ENCODE measurements around the gene SLC15A1. TPM values are rescaled to one million over a fixed set of nuclear protein-coding genes. Genes with fewer than 3 reads are reported as not detected.

Gene SLC15A1, protein sequence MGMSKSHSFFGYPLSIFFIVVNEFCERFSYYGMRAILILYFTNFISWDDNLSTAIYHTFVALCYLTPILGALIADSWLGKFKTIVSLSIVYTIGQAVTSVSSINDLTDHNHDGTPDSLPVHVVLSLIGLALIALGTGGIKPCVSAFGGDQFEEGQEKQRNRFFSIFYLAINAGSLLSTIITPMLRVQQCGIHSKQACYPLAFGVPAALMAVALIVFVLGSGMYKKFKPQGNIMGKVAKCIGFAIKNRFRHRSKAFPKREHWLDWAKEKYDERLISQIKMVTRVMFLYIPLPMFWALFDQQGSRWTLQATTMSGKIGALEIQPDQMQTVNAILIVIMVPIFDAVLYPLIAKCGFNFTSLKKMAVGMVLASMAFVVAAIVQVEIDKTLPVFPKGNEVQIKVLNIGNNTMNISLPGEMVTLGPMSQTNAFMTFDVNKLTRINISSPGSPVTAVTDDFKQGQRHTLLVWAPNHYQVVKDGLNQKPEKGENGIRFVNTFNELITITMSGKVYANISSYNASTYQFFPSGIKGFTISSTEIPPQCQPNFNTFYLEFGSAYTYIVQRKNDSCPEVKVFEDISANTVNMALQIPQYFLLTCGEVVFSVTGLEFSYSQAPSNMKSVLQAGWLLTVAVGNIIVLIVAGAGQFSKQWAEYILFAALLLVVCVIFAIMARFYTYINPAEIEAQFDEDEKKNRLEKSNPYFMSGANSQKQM
- not detected for total RNA-seq

DNA sequence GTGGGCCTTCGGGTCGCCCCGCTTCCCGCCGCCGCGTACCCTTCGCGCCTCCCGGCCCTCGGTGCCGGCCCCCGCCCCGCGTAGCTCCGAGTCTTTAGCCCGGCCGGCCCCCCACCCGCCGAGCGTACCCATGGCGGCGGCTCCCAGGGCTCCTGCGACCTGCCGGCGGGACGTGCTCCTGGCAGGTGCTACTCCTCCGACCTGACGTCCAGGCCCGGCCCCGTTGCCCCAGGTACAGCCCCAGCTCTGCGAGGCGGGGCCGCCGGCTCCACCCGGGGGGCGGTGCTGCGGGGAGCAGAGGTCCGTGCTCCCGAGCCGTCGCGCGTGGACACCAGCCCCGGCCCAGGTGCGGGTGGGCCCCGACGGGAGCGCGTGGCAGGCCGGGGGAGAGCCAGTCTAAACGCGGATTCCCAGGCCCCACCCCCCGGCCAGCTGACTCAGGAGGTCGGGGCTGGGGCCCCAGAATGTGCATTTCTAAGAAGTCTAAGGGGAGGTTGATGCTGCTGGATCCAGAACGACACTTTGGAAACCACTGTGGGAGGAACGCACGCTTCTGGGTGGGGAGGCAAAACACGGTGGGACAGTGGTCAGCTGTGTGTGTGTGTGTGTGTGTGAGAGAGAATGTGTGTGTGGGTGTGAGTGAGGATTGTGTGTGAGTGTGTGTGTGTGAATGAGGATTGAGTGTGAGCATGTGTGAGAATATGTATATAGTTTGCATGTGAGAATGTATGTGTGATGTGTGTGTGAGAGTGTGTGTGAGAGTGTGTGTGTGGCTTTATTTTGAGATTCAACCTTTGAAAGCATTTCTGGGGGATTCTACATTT, at the start of gene SLC15A1:
Gene SLC15A1 (minus strand): TSS at position 206 of the 824 bp plus-strand sequence. CDS start 74 bp downstream, at position 132.
- H3K27me3 Mint-ChIP-seq: peaks cover 42 to 56% of the 10 kb centered on the region in 2 donors
- H3K9me3 Mint-ChIP-seq: peaks cover 10% of the 10 kb centered on the region
- H3K4me3 Mint-ChIP-seq: no peak within 1 kb of the TSS
- no peaks in the 10 kb centered on the region for H3K4me1 Mint-ChIP-seq (ENCODE audit: low read depth in 2 of 2)
- ATAC-seq: no peak
- peaks cover 14% of the 10 kb centered on the region for H3K36me3 Mint-ChIP-seq
- no peak within 1 kb of the TSS for H3K27ac Mint-ChIP-seq
- no peak for DNase-seq (ENCODE audit: low spot score)

DNA sequence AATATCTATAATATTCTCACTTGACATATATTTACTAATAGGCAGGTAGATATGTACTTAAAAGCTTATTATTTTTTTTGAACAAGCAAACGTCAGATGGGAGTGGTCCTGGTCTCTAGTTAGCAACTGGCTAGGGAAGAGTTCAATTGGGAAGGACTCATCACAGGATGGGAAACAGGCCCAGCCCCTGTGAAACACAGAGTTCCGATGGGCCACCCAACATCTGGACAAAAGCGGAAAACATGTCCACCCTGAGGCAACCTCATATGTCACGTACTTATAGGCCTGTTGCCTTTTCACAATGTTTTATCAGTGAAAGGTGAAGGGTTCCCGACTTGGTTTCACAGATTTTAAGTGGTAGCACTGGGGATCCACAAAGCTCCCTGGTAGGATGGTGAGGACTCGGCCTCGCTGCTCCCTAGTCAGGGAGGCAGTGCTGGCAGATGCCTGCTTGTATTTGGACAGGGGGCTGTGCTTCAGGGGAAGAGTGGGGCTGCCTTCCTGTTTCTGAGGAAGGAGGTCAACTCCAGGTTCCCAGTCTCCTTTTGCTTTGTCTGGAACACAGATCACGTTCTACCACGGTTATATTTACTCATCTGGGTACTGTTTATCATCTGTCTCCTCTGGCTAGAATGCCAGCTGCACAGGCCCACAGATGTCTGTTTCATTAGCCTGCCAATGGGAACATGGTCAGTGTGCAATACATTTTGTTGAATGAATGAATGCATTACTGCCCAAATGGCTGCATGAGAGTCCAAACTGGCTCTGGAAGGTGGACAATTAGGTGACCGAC, 49.4 kb upstream of the SLC15A1 start:
- ATAC-seq (no peak), DNase-seq (ENCODE audit: low spot score) (no peak)
- no peak overlapping the region for H3K27ac Mint-ChIP-seq
- no peak overlapping the region for H3K4me3 Mint-ChIP-seq
- no peaks in the 10 kb centered on the region for H3K36me3 Mint-ChIP-seq
- no peaks in the 10 kb centered on the region for H3K4me1 Mint-ChIP-seq (ENCODE audit: low read depth in 2 of 2)
- no peaks in the 10 kb centered on the region for H3K9me3 Mint-ChIP-seq
- no peaks in the 10 kb centered on the region for H3K27me3 Mint-ChIP-seq

DNA sequence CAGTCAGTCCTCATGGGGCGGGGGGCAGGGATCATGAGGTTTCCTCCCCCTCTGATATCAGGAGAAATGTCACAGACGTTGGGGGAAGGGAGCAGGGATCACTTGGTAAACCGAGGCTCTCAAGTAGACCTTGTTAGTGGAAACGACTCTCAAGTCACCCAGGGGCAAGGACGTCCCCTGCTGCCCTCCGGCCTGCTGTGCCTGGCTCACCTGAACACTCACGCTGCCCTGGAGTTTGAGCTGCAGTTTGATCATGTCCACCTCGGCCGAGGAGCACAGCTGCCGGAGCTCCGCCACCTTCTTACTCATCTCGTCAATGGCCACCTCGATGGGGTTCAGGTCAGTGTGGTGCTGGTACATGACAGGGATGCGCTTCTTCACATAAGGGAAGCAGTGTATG, 47.6 kb upstream of the SLC15A1 start:
- H3K4me1 Mint-ChIP-seq (ENCODE audit: low read depth in 2 of 2): no peaks in the 10 kb centered on the region
- H3K36me3 Mint-ChIP-seq: no peaks in the 10 kb centered on the region
- H3K27ac Mint-ChIP-seq: no peak overlapping the region
- H3K27me3 Mint-ChIP-seq: no peaks in the 10 kb centered on the region
- no peak overlapping the region for H3K4me3 Mint-ChIP-seq
- no peaks in the 10 kb centered on the region for H3K9me3 Mint-ChIP-seq
- ATAC-seq (no peak), DNase-seq (ENCODE audit: low spot score) (no peak)

DNA sequence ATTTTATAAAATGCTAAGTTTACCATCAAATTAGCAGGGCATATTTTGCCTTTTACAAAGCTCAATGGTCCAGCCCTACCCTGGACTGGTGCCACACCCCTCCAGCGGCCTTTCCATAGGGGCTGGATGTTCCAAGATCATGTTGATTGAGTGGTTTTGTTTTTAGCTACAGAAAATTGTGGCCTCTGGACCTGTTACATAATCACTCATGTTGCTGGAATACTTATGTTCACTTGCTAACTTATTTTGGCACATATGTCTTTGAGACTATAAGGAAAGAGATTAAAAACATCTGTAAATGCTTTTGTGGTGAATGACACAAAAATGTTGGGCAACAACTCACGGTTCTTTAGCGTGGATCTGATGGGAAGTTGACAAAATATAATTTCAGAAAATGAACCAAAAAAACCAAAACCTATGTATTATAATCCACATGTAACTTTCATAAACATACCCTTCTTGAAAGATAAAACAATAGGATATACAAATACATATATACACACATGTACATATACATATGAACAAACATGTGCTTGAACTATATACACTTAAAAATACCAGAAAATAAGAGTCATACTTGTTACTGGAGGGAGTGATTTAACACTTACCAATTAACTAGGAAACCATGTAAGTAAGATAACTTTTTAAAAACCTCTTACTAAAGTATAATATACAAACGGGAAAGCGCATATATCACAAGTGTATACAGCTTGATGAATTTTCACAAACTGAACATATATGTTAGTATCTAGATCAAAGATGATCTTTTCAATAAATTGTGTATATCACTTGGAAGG, 46.6 kb upstream of the SLC15A1 start:
- DNase-seq (ENCODE audit: low spot score) (no peak), ATAC-seq (no peak)
- no peaks in the 10 kb centered on the region for H3K27me3 Mint-ChIP-seq
- H3K4me1 Mint-ChIP-seq (ENCODE audit: low read depth in 2 of 2): no peaks in the 10 kb centered on the region
- H3K27ac Mint-ChIP-seq: no peak overlapping the region
- no peaks in the 10 kb centered on the region for H3K9me3 Mint-ChIP-seq
- H3K4me3 Mint-ChIP-seq: no peak overlapping the region
- H3K36me3 Mint-ChIP-seq: peaks cover 5% of the 10 kb centered on the region

DNA sequence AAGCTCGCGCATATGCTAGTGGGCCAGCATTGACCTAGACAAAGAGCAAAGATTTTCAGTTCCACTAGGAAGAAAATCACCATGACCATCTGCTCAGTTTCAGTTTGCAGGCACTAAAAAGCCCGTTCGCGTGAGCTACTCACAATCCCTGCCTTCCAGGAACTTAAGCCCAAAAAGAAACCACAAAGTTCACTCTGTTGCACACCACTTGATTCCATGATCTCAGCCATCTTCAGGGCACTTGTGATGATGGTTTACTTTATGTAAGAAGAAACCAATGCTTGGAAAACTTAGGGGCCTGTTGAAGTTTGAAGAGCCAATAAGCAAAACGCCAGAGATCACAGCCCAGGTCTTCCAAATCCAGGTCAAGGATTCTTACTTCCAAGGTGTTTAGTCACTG, 45.0 kb upstream of the SLC15A1 start:
- no peaks in the 10 kb centered on the region for H3K27me3 Mint-ChIP-seq
- H3K4me3 Mint-ChIP-seq: no peak overlapping the region
- H3K9me3 Mint-ChIP-seq: no peaks in the 10 kb centered on the region
- peaks cover 5% of the 10 kb centered on the region for H3K36me3 Mint-ChIP-seq
- H3K4me1 Mint-ChIP-seq (ENCODE audit: low read depth in 2 of 2): no peaks in the 10 kb centered on the region
- H3K27ac Mint-ChIP-seq: no peak overlapping the region
- ATAC-seq (no peak), DNase-seq (ENCODE audit: low spot score) (no peak)

DNA sequence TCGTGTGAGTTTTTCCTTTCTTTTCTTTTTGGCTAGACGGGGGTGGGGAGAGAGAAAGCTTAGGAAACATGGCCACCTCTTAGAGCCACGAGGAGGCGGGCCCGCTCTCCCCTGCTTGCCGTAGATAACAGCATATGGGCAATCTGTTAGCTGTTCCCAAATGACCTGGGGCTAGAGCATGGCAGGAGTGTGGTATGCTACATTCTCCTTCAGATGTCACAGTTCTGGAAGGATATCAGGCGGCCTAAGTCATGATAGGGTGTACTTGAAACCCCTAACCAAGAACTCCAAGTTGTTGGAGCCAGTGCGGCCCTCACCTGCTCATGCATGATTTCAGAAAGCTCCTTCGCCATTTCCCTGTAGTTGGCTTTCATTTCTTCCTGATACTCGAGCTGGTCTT, 44.3 kb upstream of the SLC15A1 start:
- DNase-seq (ENCODE audit: low spot score): no peak
- no peaks in the 10 kb centered on the region for H3K27me3 Mint-ChIP-seq
- H3K36me3 Mint-ChIP-seq: peaks cover 5% of the 10 kb centered on the region
- no peak for ATAC-seq
- no peak overlapping the region for H3K27ac Mint-ChIP-seq
- H3K9me3 Mint-ChIP-seq: no peaks in the 10 kb centered on the region
- no peaks in the 10 kb centered on the region for H3K4me1 Mint-ChIP-seq (ENCODE audit: low read depth in 2 of 2)
- H3K4me3 Mint-ChIP-seq: no peak overlapping the region

DNA sequence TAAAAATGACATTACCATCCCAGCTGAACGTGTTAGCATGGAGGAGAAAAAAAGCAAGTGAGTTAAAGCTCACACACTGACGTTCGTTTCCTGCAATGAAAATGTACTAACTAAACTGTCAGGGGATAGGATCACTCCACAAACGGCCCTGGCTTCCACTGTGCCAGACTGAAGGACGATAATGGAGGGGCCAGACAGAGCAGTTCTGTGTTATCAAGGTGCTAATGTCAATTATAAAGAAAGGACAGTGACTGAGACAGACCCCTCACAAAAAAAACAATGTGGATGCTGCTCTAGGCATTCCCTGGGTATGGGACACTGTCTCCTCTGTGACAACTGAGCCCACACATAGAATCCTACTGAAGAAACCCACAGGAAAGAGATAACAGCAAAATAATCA, 43.7 kb upstream of the SLC15A1 start:
- H3K36me3 Mint-ChIP-seq: peaks cover 5% of the 10 kb centered on the region
- H3K4me3 Mint-ChIP-seq: no peak overlapping the region
- ATAC-seq (no peak), DNase-seq (ENCODE audit: low spot score) (no peak)
- no peak overlapping the region for H3K27ac Mint-ChIP-seq
- H3K4me1 Mint-ChIP-seq (ENCODE audit: low read depth in 2 of 2): no peaks in the 10 kb centered on the region
- H3K9me3 Mint-ChIP-seq: no peaks in the 10 kb centered on the region
- H3K27me3 Mint-ChIP-seq: no peaks in the 10 kb centered on the region

DNA sequence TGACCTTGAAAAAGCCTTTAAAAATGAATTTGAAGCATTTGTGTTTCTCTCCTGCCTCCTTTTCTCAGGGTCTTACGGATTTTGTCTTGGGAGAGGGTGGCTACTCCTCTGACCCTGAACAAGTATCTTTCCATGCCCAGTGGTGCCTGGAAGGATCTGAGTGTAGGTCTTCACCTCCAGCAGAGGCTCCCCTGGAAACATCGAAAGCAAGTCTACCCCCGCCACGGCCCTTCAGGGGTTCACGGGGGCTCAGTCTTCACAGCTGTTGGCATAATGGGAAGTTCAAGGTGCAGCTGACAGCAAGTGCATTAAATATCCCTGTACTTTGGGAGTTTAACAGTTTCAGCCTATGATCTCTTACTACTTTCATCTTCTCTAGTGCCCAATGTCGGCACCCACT, 42.7 kb upstream of the SLC15A1 start:
- ATAC-seq: no peak
- Mint-ChIP-seq H3K9me3 (no peaks in the 10 kb centered on the region), H3K27ac (no peak overlapping the region), H3K4me3 (no peak overlapping the region), H3K4me1 (ENCODE audit: low read depth in 2 of 2) (no peaks in the 10 kb centered on the region), H3K36me3 (peaks cover 5% of the 10 kb centered on the region), H3K27me3 (no peaks in the 10 kb centered on the region)
- DNase-seq (ENCODE audit: low spot score): no peak

DNA sequence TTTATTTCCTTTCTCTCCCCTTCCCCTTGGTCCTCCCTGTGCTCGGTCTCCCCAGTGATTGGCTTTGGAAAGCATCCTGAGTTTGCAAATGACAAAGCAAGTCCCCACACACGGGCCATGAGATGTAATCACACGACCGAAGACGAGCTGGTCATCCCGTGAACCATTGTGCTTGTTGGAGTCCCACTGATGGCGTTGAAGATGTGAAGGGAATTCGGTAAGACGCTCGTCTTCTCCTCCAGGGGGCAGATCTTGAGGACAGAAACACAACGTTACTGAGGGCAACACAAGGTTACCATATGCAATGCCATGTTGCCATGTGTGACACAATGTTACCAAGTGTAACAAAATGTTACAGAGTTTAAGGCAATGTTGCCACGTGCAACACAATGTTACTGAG, 42.0 kb upstream of the SLC15A1 start:
- no peaks in the 10 kb centered on the region for H3K4me1 Mint-ChIP-seq (ENCODE audit: low read depth in 2 of 2)
- no peak overlapping the region for H3K4me3 Mint-ChIP-seq
- ATAC-seq (no peak), DNase-seq (ENCODE audit: low spot score) (no peak)
- H3K27ac Mint-ChIP-seq: no peak overlapping the region
- H3K9me3 Mint-ChIP-seq: no peaks in the 10 kb centered on the region
- H3K36me3 Mint-ChIP-seq: peaks cover 5% of the 10 kb centered on the region
- peaks cover 0 to 3% of the 10 kb centered on the region in 2 donors for H3K27me3 Mint-ChIP-seq

DNA sequence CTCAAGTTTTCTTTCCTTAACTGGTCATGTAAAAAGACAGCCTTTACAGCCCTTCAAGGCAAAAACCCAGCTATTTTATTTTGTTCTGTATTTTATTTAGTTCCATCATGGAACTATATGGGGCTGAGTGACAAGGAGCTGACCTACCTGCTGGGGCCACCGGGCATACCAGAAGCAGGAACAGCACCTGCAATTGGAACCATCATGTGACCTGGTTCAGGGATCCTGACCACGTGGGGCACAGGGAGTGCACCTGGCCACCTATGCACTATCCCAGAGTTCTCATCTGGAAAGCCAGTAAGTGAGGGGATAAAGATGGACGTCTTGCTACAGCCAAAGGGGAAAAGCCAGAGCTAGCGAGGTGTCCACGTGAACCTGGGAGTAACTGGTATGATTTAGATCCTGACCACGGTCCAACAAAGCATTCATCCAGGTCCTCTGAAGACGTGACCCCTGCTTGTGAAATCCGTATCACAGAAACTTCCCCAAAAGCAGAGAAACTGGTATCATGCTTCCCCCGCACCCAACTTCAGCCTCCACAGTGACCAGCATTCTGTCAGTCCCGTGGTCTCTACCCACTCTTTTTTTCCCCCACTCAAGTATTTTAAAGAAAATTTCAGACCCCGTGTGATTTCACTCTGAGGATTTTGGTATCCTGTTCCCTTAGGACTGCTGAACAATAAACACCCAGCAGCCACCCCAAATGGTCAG, 40.5 kb upstream of the SLC15A1 start:
- ATAC-seq: no peak
- Mint-ChIP-seq H3K4me3 (no peak overlapping the region), H3K36me3 (peaks cover 5% of the 10 kb centered on the region), H3K4me1 (ENCODE audit: low read depth in 2 of 2) (no peaks in the 10 kb centered on the region), H3K27ac (no peak overlapping the region), H3K9me3 (no peaks in the 10 kb centered on the region), H3K27me3 (peaks cover 14% of the 10 kb centered on the region in 2 donors)
- no peak for DNase-seq (ENCODE audit: low spot score)

DNA sequence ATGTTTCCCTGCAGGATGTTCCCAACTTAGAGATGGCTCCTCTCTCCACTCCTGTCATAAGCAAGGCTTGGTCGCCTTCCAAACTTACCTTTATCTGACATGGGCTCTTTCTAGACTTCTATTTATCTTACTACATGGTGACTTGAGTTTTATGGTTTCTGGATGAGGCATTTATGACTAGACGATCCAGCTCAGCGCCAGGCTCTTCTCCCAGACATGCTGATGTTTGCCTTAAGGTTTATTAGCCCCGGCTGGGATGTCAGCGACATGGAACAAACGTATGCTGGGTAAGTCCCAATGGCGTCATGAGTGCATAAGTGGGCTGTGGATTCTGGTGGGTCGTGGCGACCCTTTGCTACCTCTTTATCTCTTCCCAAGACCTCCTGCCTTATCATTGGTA, 39.8 kb upstream of the SLC15A1 start:
- Mint-ChIP-seq H3K9me3 (no peaks in the 10 kb centered on the region), H3K27me3 (peaks cover 20% of the 10 kb centered on the region in 2 donors), H3K36me3 (peaks cover 5% of the 10 kb centered on the region), H3K4me3 (no peak overlapping the region), H3K4me1 (ENCODE audit: low read depth in 2 of 2) (no peaks in the 10 kb centered on the region), H3K27ac (no peak overlapping the region)
- DNase-seq (ENCODE audit: low spot score) (no peak), ATAC-seq (no peak)

DNA sequence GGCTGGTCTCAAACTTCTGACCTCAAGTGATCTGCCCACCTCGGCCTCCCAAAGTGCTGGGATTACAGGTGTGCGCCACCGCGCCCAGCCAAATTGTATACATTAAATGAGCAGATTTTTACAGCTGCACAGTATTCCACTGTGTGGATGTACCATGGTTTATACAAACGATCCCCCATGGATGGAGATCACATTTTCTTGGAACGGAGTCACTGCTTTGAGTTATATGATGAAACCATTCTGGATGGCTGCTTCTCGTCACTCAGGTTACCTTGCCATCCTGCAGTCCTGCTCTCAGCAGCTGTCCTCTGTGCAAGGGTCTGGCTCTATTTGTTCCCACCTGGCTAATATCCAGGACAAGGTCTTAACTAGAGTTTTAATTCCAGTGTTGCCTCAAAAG, 39.1 kb upstream of the SLC15A1 start:
- DNase-seq (ENCODE audit: low spot score) (no peak), ATAC-seq (no peak)
- no peak overlapping the region for H3K27ac Mint-ChIP-seq
- H3K9me3 Mint-ChIP-seq: no peaks in the 10 kb centered on the region
- no peak overlapping the region for H3K4me3 Mint-ChIP-seq
- peaks cover 26 to 27% of the 10 kb centered on the region in 2 donors for H3K27me3 Mint-ChIP-seq
- H3K4me1 Mint-ChIP-seq (ENCODE audit: low read depth in 2 of 2): no peaks in the 10 kb centered on the region
- H3K36me3 Mint-ChIP-seq: peaks cover 5% of the 10 kb centered on the region
